Activated naive CD4-positive, alpha-beta T cell treated with anti-CD3 and anti-CD28 coated beads, Interleukin-2, amount 50 U/mL, for 16 hours (primary cell): Measurements from ENCODE around the gene CNIH3.
"Not testable (repeated sequence)": the region's sequence is repeated elsewhere in the genome, so short reads cannot be mapped to it uniquely, and the experiment has no call there.

ENCODE experiments used
- DNase-seq: peaks from one replicate; pipeline ENCODE4 v3.0.0-alpha.2; 2020

The CNIH3 gene

DNA sequence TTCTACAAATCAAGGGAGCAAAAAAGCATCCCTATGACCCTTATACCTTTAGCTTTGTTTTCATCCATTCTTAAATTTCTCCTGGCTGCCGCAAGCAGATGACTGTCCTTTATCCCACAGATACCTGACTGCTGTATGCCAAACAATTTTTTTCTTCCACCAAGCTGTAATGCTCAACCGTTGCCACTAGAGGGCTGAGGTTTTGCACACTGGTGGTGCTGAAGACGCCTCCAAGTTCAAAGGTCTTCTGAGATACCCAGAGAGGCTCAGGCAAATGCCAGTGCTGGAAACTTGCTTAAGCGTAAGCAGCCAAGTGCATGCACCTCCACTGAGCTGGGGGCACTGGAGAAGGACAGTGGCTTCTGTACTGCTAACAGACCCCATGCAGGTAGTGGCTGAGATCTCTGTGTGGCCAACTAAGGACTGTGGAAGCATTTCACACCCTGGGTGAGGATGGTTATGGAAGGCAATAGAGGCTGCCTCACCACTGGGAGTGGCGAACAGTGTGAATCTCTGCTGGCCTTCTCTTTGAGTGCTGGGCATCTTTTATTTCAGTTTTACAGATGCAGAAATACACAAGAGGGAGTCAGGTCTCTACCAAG, 28.5 kb downstream of the CNIH3 start:
- peak; percentile 39 for DNase-seq

GRCh38 chr1:224647449-224647848, 31.3 kb downstream of the CNIH3 start:
- DNase-seq: no peak

GRCh38 chr1:224650290-224650689, 34.2 kb downstream of the CNIH3 start:
- no peak for DNase-seq

DNA sequence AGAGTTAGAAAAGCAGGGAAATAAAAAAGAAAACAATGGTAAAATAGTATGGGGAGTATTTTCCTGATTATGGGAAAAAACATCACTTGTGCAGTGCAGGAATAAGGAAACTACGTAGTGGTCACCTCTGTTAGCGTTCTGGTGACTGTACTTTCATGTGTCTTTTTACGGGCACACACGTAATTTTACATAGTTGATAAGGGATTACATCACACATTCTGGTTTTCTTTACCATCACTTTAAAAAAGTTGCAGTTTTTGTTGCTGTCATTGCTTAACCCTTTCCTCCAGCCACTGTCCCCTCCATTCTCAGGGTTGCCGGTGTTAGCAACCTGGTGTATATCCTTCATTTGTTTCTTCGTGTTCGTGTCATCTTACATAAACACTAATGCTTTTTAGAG, 35.1 kb downstream of the CNIH3 start:
- no peak for DNase-seq

DNA sequence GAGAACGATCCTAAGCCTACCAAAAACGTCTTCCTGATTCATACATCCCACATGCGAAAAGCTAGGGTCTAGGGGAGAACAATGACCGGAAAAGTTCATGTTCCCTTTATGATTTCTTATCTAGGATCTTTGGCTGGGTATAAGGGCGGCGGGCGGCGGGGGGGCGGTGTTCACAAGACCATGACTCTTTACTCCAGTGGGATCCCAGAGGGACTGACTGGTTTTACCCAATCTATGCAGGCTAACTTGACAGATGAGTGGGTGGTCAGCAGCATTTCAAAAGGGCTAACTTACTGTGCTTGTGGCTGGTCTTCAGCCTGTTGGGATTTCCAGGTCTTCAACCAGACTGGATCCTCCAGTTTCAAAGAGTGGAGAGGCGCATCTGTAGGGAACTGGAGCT, 40.3 kb downstream of the CNIH3 start:
- DNase-seq: no peak

DNA sequence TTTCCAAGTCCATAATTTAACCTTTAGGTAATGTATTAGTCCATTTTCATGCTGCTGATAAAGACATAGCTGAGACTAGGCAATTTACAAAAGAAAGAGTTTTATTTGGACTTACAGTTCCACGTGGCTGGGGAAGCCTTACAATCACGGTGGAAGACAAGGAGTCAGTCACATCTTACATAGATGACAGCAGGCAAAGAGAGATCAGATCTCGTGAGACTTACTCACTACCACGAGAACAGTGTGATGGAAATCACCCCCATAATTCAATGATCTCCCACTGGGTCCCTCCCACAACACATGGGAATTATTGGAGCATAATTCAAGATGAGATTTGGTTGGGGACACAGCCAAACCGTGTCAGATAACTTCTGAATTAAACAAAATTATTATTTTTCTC, 44.0 kb downstream of the CNIH3 start:
- DNase-seq: no peak

- DNase-seq: no peak
Measured at GRCh38 chr1:224662870-224663269, 46.8 kb downstream of the CNIH3 start.

DNA sequence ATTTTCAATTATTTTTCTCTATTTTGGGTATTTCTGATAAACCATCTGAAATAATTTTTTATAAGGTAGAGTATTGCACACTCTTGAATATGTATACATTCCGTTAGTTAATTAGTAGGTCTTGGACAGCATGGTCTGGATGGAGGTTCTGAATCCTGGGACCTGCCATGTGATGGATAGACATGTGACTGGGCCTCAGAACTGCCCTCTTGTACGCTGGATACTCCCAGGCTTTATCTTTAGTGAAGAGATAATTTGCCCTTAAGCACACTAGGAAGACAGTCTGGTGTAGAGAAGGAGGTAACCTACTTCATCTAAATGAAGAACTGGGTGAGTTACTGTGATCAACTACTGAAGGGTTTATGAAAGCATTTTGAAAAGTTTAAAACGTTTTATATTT, 48.9 kb downstream of the CNIH3 start:
- no peak for DNase-seq

DNA sequence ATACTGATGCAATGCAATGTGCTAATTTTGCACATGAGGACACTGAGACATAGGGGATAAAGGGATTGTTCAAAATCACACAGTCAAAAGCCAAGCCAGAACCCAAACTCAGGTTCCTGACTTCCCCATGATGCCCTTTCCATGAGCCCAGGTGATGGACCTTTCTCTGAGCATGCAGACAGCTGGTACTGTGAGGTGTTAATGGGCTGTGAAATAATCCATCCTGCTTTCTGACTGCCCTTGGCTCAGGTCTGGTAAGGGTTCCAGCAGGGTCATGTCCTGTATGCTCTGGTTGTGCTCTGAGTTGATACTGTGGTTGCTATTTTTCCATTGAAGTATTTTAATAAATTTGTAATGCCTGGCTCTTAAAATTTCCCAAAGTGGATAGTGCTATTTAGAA, 50.0 kb downstream of the CNIH3 start:
- no peak for DNase-seq

- DNase-seq: no peak
Measured at GRCh38 chr1:224666913-224667312, 50.8 kb downstream of the CNIH3 start.

GRCh38 chr1:224668984-224669383, 52.9 kb downstream of the CNIH3 start:
- no peak for DNase-seq

- DNase-seq: no peak
Measured at GRCh38 chr1:224669403-224669802, 53.3 kb downstream of the CNIH3 start.

GRCh38 chr1:224670506-224670905, 54.4 kb downstream of the CNIH3 start:
- DNase-seq: no peak

DNA sequence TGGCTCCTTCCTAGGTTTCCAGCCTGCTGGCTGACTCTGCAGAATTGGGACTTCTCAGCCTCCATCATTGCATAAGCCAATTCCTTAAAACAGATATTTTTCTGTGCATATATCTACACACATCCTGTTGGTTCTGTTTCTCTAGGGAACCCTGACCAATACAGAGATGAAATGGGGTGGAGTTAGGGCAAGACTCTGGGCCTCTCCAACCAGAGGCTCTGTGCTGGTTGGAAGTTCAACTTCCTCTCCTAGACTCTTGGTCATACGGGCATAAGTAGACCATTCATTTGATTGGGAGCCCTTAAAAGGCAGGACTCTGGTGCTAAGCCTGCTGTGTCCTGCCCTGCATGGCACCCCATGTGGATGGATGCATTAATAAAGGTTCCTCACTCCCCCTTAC, 55.0 kb downstream of the CNIH3 start:
- no peak for DNase-seq

GRCh38 chr1:224673141-224673540, 57.0 kb downstream of the CNIH3 start:
- DNase-seq: no peak

DNA sequence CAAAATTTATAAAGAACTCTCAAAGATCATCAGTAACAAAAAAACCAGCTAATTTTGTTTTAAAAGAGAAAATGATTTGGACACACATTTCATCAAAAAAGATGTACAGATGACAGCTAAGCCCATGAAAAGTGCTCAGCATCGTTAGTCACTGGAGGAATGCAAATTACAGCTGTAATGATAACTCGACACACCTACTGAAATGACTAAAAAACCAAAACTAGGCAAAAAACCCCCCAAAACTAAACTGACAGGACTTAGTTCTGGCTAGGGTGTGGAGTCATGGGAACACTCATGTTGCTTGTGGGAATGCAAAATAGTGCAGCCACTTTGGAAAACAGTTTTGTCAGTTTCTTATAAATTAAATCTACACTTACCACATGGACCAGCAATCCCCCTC, 59.5 kb downstream of the CNIH3 start:
- DNase-seq: no peak

DNA sequence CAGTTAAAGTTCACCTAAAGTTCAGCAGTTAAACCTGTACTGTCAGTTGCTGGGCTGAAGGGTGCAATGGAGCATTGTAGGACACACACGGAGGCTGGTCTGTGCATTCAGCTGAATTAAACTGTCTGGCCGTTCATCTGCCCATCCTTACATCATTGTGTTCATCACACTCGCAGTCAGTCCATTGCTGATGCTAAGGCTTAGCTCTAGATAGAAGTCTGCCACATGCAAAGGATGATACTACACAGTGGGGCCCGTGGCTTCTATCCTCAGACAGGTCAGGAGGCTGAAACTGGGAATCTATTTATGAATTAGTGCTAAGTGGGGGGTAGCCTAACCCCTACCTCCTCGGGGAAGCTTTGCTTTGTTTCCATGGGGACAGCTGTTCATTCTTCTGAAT, 60.4 kb downstream of the CNIH3 start:
- no peak for DNase-seq

DNA sequence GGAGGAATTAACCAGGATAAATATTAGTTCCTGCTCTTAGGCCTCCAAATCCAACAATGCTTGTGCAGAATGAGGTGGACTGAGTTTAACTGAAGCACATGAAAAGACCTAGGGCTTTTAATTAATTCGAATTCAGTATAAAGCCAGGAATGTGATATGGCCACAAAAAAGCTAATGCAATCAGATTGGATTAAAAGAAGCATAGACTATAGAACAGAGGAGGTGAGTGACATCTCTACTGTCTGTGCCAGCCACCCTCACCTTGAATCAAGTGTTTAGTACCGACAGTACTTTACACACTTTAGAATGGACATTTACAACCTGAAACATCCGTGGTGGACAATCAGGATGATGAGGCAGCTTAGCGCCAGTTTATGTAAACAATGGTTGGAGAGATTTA, 62.1 kb downstream of the CNIH3 start:
- DNase-seq: no peak

DNA sequence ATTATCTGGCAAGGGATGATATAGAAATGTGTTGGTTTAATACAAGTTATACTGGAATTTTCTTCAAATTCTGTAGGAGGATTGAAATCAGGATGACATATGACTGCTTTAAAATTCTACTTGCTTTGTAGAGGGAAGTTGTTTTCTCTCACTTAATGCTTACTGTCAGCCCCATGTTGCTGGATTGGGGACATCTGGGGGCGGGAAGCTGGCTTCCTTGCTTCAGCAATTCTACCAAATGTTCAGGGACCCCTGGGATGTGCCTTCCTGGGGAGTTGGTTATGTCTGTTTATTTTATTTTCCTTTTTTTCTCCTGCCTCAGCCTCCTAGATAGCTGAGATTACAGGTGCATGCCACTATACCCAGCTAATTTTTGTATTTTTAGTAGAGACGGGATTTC, 63.5 kb downstream of the CNIH3 start:
- no peak for DNase-seq

DNA sequence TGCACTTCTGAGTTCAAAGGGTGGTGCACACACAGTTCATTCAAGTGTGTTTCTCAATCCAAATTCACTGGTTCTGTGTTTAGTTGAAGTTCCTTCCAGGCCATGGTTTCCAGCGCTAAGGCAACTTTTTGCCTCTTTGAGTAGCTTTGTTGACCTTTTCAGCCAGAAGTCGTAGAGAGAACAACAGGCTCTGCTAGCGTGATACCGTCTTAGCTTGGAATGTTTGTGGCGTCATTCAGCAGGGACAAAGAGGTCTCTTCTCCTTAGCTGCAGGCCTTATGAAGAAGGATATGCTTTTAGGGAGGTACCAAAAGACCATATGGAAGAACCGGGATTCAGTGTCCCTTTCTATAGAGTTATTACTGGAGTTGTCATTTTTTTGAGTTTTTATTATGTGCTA, 65.7 kb downstream of the CNIH3 start:
- DNase-seq: no peak

GRCh38 chr1:224683936-224684335, 67.8 kb downstream of the CNIH3 start:
- no peak for DNase-seq

GRCh38 chr1:224684979-224685425, 68.9 kb downstream of the CNIH3 start:
- no peak for DNase-seq

GRCh38 chr1:224686140-224686539, 70.0 kb downstream of the CNIH3 start:
- not testable (repeated sequence) for DNase-seq

- no peak for DNase-seq
Measured at GRCh38 chr1:224687465-224687864, 71.3 kb downstream of the CNIH3 start.

- no peak for DNase-seq
Measured at GRCh38 chr1:224689374-224689773, 73.3 kb downstream of the CNIH3 start.

- DNase-seq: no peak
Measured at GRCh38 chr1:224690576-224690975, 74.5 kb downstream of the CNIH3 start.
